H1 (cell line): ENCODE results near the gene KLHDC7B. TPM values are rescaled to one million over a fixed set of nuclear protein-coding genes. Genes with fewer than 3 reads are reported as not detected.

ENCODE experiments used
- CTCF ChIA-PET: fragments of 300-600 bp; sonication (Branson Sonifier 250); formaldehyde crosslinking; loops from one replicate; lab custom pipeline; 2021; ENCODE audit not compliant: partially characterized antibody; lab: Charles Lee
- POLR2A ChIA-PET: fragments of 300-600 bp; sonication (Branson Sonifier 250); formaldehyde crosslinking; loops from one replicate; lab custom pipeline; 2021; ENCODE audit warnings: inconsistent platforms; ENCODE audit not compliant: partially characterized antibody; lab: Charles Lee
- DNase-seq, 2 experiments: peaks; one replicate each; pipeline versions ENCODE4 v3.0.0 to v3.0.0-alpha.2; 2010 to 2022; ENCODE audit warnings: low spot score in 2 of 2, low read depth in 1 of 2, mixed read lengths in 1 of 2
- FAIRE-seq: peaks from 2 replicates; lab custom pipeline; 2011; peaks lifted over from hg19 to GRCh38; lab: Jason Lieb, UNC
- H2AFZ ChIP-seq: 2 replicates; pipeline ENCODE4 v1.8.1; 2012; ENCODE audit warnings: low read length, inconsistent platforms
- H2AK5ac ChIP-seq: 2 replicates; pipeline ENCODE4 v1.6.1; 2013; ENCODE audit warnings: low read depth, low read length
- H2BK120ac ChIP-seq: replicated peaks from 2 replicates; pipeline ENCODE3; 2013; ENCODE audit warnings: low read depth, low read length, inconsistent platforms
- H2BK12ac ChIP-seq: 2 replicates; pipeline ENCODE4 v1.6.1; 2013; ENCODE audit warnings: low read depth, low read length
- H2BK15ac ChIP-seq: 2 replicates; pipeline ENCODE4 v1.6.1; 2013; ENCODE audit warnings: low read length
- H2BK20ac ChIP-seq: 2 replicates; pipeline ENCODE4 v1.6.1; 2013; ENCODE audit warnings: low read length
- H2BK5ac ChIP-seq: 2 replicates; pipeline ENCODE4 v1.6.1; 2013; ENCODE audit warnings: low read depth, low read length
- H3K14ac ChIP-seq: 2 replicates; pipeline ENCODE4 v1.6.1; 2013; ENCODE audit warnings: inconsistent platforms; ENCODE audit not compliant: insufficient read length
- H3K18ac ChIP-seq: 2 replicates; pipeline ENCODE4 v1.6.1; 2013; ENCODE audit warnings: low read length; ENCODE audit errors: extremely low read depth
- H3K23ac ChIP-seq: 2 replicates; pipeline ENCODE4 v1.6.1; 2013; ENCODE audit warnings: inconsistent platforms; ENCODE audit not compliant: insufficient read length
- H3K23me2 ChIP-seq: 2 replicates; pipeline ENCODE4 v1.6.1; 2013; ENCODE audit warnings: low read depth, low read length
- H3K27ac ChIP-seq: 2 replicates; pipeline ENCODE4 v1.6.1; 2011; ENCODE audit warnings: low read depth, low read length, inconsistent platforms
- H3K27me3 ChIP-seq, 4 experiments: replicated peaks in 1 of 4; 1 replicate in 1 of 4; 2 replicates in 3 of 4; pipeline versions ENCODE4 v1.6.1 to v1.8.1; 2011 to 2013; ENCODE audit warnings: low read length in 3 of 4, mild to moderate bottlenecking in 3 of 4, inconsistent platforms in 2 of 4, mixed read lengths in 2 of 4, moderate library complexity in 1 of 4; ENCODE audit not compliant: control insufficient read depth in 3 of 4, insufficient read depth in 3 of 4; ENCODE audit errors: extremely low read depth in 1 of 4
- H3K36me3 ChIP-seq, 4 experiments: 2 replicates each; pipeline versions ENCODE4 v1.6.1 to v1.8.1; 2011 to 2013; ENCODE audit warnings: mild to moderate bottlenecking in 4 of 4, low read length in 3 of 4, moderate library complexity in 2 of 4, control low read depth in 1 of 4, inconsistent platforms in 1 of 4; ENCODE audit not compliant: insufficient read depth in 4 of 4, control insufficient read depth in 2 of 4
- H3K4ac ChIP-seq: replicated peaks from 2 replicates; pipeline ENCODE3; 2013; ENCODE audit warnings: low read length, low read depth, mixed read lengths, inconsistent platforms; ENCODE audit not compliant: insufficient read length
- H3K4me1 ChIP-seq, 4 experiments: replicated peaks in 1 of 4; 1 replicate in 1 of 4; 2 replicates in 3 of 4; pipeline versions ENCODE4 v1.6.1 to v1.8.1; 2011 to 2013; ENCODE audit warnings: low read length in 3 of 4, inconsistent platforms in 2 of 4, mixed read lengths in 1 of 4; ENCODE audit not compliant: insufficient read depth in 4 of 4, control insufficient read depth in 3 of 4
- H3K4me2 ChIP-seq, 2 experiments: 2 replicates each; pipeline versions ENCODE4 v1.6.1 to v1.8.1; 2011 to 2013; ENCODE audit warnings: low read depth in 2 of 2, low read length in 2 of 2, control low read depth in 1 of 2, inconsistent platforms in 1 of 2, mild to moderate bottlenecking in 1 of 2; ENCODE audit not compliant: insufficient read depth in 1 of 2
- H3K4me3 ChIP-seq, 4 experiments: fragments of 200-600, 300-600 bp in 1 of 4; sonication (generic), shearing (Covaris generic), sonication (Bioruptor Twin) in 1 of 4; 2 replicates each; pipeline versions ENCODE4 v1.5.1 to v1.8.1; 2011 to 2016; ENCODE audit warnings: low read length in 4 of 4, low read depth in 3 of 4, control low read depth in 2 of 4, inconsistent platforms in 2 of 4, mild to moderate bottlenecking in 2 of 4, mixed read lengths in 1 of 4, moderate library complexity in 1 of 4; ENCODE audit not compliant: insufficient read depth in 2 of 4; ENCODE audit errors: extremely low read depth in 1 of 4
- H3K56ac ChIP-seq: replicated peaks from 2 replicates; pipeline ENCODE3; 2013; ENCODE audit warnings: low read depth, mild to moderate bottlenecking, mixed read lengths, low read length, inconsistent platforms; ENCODE audit not compliant: insufficient read length
- H3K79me1 ChIP-seq: 2 replicates; pipeline ENCODE4 v1.6.1; 2013; ENCODE audit warnings: low read depth, low read length, control low read depth
- H3K79me2 ChIP-seq, 2 experiments: 2 replicates each; pipeline versions ENCODE4 v1.6.1 to v1.8.1; 2012 to 2013; ENCODE audit warnings: low read length in 2 of 2, mild to moderate bottlenecking in 2 of 2, inconsistent platforms in 1 of 2; ENCODE audit not compliant: insufficient read depth in 2 of 2, control insufficient read depth in 1 of 2
- H3K9ac ChIP-seq, 4 experiments: replicated peaks in 1 of 4; 1 replicate in 1 of 4; 2 replicates in 3 of 4; pipeline versions ENCODE4 v1.6.1 to v1.8.1; 2011 to 2013; ENCODE audit warnings: low read depth in 3 of 4, low read length in 3 of 4, control low read depth in 2 of 4, mild to moderate bottlenecking in 2 of 4, moderate library complexity in 2 of 4, inconsistent platforms in 1 of 4; ENCODE audit errors: extremely low read depth in 1 of 4
- H3K9me3 ChIP-seq, 2 experiments: 2 replicates each; pipeline versions ENCODE4 v1.6.1 to v1.8.1; 2012 to 2013; ENCODE audit warnings: mild to moderate bottlenecking in 2 of 2, moderate library complexity in 2 of 2, control low read depth in 1 of 2, inconsistent platforms in 1 of 2, low read depth in 1 of 2, low read length in 1 of 2, mixed read lengths in 1 of 2; ENCODE audit not compliant: insufficient read depth in 2 of 2
- H4K20me1 ChIP-seq, 2 experiments: replicated peaks in 1 of 2; 2 replicates each; pipeline versions ENCODE3 to v1.8.1; 2011 to 2013; ENCODE audit warnings: inconsistent platforms in 2 of 2, low read length in 2 of 2, mild to moderate bottlenecking in 1 of 2; ENCODE audit not compliant: insufficient read depth in 2 of 2, control insufficient read depth in 1 of 2
- H4K5ac ChIP-seq: 2 replicates; pipeline ENCODE4 v1.6.1; 2013; ENCODE audit warnings: low read length, low read depth, mixed read lengths, inconsistent platforms; ENCODE audit not compliant: insufficient read length
- H4K8ac ChIP-seq: 2 replicates; pipeline ENCODE4 v1.8.0; 2013; ENCODE audit warnings: mild to moderate bottlenecking, moderate library complexity, low read length, inconsistent platforms; ENCODE audit not compliant: insufficient read depth; ENCODE audit errors: extremely low read depth
- H4K91ac ChIP-seq: replicated peaks from 2 replicates; pipeline ENCODE3; 2013; ENCODE audit warnings: low read length, mixed read lengths, inconsistent platforms; ENCODE audit not compliant: insufficient read length
- CREB1 ChIP-seq: IDR thresholded peaks from 2 replicates; pipeline ENCODE4 v1.6.1; 2012; ENCODE audit warnings: inconsistent platforms
- KDM5A ChIP-seq: fragments of 200-600 bp; IDR thresholded peaks from 2 replicates; pipeline ENCODE4 v1.7.1; 2012; ENCODE audit warnings: mild to moderate bottlenecking, low read length, inconsistent platforms, mixed read lengths
- SIX5 ChIP-seq: IDR thresholded peaks from 2 replicates; pipeline ENCODE4 v1.6.1; 2011; ENCODE audit warnings: mild to moderate bottlenecking, low read depth, low read length
- TEAD4 ChIP-seq: IDR thresholded peaks from 2 replicates; pipeline ENCODE4 v1.6.1; 2012; ENCODE audit warnings: low read depth, low read length, inconsistent platforms, mixed read lengths
- YY1 ChIP-seq: IDR thresholded peaks from 2 replicates; pipeline ENCODE4 v1.6.1; 2011; ENCODE audit warnings: low read depth, mild to moderate bottlenecking, low read length
- ZNF274 ChIP-seq: IDR thresholded peaks from 2 replicates; pipeline ENCODE4 v1.7.0; 2012; ENCODE audit warnings: low read length, borderline replicate concordance; ENCODE audit errors: extremely low read depth
- WGBS, 2 experiments: shearing (Covaris generic) in 1 of 2; methylation state at CpG; one replicate each; pipeline versions ENCODE4 v1.1.6 to v1.1.7; 2013 to 2015; ENCODE audit warnings: low lambda C conversion rate in 2 of 2, mixed read lengths in 2 of 2, inconsistent platforms in 1 of 2, low coverage in 1 of 2, missing lambda C conversion rate in 1 of 2; ENCODE audit not compliant: insufficient replicate concordance in 2 of 2, insufficient coverage in 1 of 2, insufficient read length in 1 of 2; ENCODE audit errors: extremely low coverage in 1 of 2, missing lambda C conversion rate in 1 of 2; 5-methylcytosine and 5-hydroxymethylcytosine counted together
- polyA plus RNA-seq, 7 experiments: library from polyadenylated mRNA; depleted of rRNA in 3 of 7; stranded (reverse) in 5 of 7; unstranded in 2 of 7; fragments of >200 nt in 5 of 7; fragments of 200-250 nt in 2 of 7; gene quantifications; 1 replicate in 5 of 7; 2 replicates in 1 of 7; 4 replicates in 1 of 7; pipeline versions ENCODE4 v1.2.1 to v1.2.3, GENCODE V29; 2011 to 2013; ENCODE audit warnings: missing spikeins in 2 of 7, mixed read lengths in 2 of 7
- total RNA-seq: library from RNA; stranded (reverse); fragmentation: NEBNext Ultra II Directional; extraction: Animal tissue kit (Norgen Biotek cat#: 25700); gene quantifications from 2 replicates; pipeline ENCODE4 v1.2.1, GENCODE V29; 2021
- TF ChIP-seq, protein P1 (sequence below): IDR thresholded peaks from 2 replicates; pipeline ENCODE4 v1.6.1; 2012; ENCODE audit warnings: inconsistent platforms
- TF ChIP-seq, protein P2 (sequence below): IDR thresholded peaks from 2 replicates; pipeline ENCODE4 v1.6.1; 2011; ENCODE audit warnings: low read depth, mild to moderate bottlenecking, low read length; ENCODE audit not compliant: insufficient read depth
- TF ChIP-seq, protein P3 (sequence below): IDR thresholded peaks from 2 replicates; pipeline ENCODE4 v1.6.1; 2012; ENCODE audit warnings: low read length, inconsistent platforms

KLHDC7B gene
- total and polyA plus RNA-seq, 2 of the 8 experiments (the other 6 are each of a cell fraction or from before 2014, with no cell fraction given), result not detected

DNA sequence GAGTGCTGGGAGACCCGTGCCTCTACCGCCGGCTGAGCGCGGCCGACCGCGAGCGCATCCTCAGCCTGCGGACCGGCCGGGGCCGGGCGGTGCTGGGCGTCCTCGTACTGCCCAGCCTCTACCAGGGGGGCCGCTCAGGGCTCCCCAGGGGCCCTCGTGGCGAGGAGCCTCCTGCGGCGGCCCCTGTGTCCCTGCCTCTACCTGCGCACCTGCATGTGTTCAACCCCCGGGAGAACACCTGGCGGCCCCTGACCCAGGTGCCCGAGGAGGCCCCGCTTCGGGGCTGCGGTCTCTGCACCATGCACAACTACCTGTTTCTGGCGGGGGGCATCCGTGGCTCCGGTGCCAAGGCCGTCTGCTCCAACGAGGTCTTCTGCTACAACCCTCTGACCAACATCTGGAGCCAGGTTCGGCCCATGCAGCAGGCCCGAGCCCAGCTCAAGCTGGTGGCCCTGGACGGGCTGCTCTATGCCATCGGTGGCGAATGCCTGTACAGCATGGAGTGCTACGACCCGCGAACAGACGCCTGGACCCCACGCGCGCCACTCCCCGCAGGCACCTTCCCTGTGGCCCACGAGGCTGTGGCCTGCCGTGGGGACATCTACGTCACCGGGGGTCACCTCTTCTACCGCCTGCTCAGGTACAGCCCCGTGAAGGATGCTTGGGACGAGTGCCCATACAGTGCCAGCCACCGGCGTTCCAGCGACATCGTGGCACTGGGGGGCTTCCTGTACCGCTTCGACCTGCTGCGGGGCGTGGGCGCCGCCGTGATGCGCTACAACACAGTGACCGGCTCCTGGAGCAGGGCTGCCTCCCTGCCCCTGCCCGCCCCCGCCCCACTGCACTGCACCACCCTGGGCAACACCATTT lies 3.5 kb downstream of the KLHDC7B start:
- 91% methylated on average over 51 of the region's 68 CpGs; no CpG with 5 or more reads in 1 of the 2 experiments for WGBS, 2 experiments
- no peak overlapping the region; the same call in 1 of the 2 replicates for H2AFZ ChIP-seq

More for the DNA sequence above, 3.5 kb downstream of the KLHDC7B start:
- H4K8ac ChIP-seq, result no peak overlapping the region; the same call in 1 of the 2 replicates
- no peak for FAIRE-seq
- H2BK120ac ChIP-seq, result no peak overlapping the region
- no peak overlapping the region for H4K5ac ChIP-seq
- no peaks in the 10 kb centered on the region for H3K79me2 ChIP-seq
- ChIA-PET CTCF (interaction anchor here (0.8 to 2.2 kb wide), 7 partner anchors 14 to 226 kb away, joined by 3 to 9 read pairs (median 3); no protein-coding TSS in a partner anchor), POLR2A (no interaction called here)
- H3K23ac ChIP-seq, result no peak overlapping the region
- peaks cover 0 to 5% (median 0%) of the 10 kb centered on the region in 4 experiments; a peak in 1 of 7 replicates for H3K4me1 ChIP-seq
- no peaks in the 10 kb centered on the region for H3K23me2 ChIP-seq
- no peak overlapping the region for H2BK5ac ChIP-seq
- H3K79me1 ChIP-seq, result no peaks in the 10 kb centered on the region
- H4K91ac ChIP-seq, result no peak overlapping the region
- no peaks in the 10 kb centered on the region for H3K9me3 ChIP-seq
- H3K4me2 ChIP-seq, result no peak overlapping the region
- H3K4me3 ChIP-seq, result no peak overlapping the region
- H2AK5ac ChIP-seq, result no peak overlapping the region
- DNase-seq, result peak in 1 of 2 experiments; percentile 56
- no peak overlapping the region for H3K14ac ChIP-seq
- H3K56ac ChIP-seq, result no peak overlapping the region
- H3K9ac ChIP-seq, result no peak overlapping the region
- no peak overlapping the region for H3K4ac ChIP-seq
- no peak overlapping the region for H2BK15ac ChIP-seq
- H3K27me3 ChIP-seq, result peaks cover 0 to 13% (median 7%) of the 10 kb centered on the region in 4 experiments; a peak in 5 of 7 replicates
- H4K20me1 ChIP-seq, result no peaks in the 10 kb centered on the region
- TF ChIP-seq CREB1, result no peak
- TF ChIP-seq SIX5, result no peak
- TF ChIP-seq TEAD4, result no peak
- TF ChIP-seq, protein P1, sequence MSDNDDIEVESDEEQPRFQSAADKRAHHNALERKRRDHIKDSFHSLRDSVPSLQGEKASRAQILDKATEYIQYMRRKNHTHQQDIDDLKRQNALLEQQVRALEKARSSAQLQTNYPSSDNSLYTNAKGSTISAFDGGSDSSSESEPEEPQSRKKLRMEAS, result no peak
- TF ChIP-seq, protein P2, sequence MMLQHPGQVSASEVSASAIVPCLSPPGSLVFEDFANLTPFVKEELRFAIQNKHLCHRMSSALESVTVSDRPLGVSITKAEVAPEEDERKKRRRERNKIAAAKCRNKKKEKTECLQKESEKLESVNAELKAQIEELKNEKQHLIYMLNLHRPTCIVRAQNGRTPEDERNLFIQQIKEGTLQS, result no peak
- TF ChIP-seq, protein P3, sequence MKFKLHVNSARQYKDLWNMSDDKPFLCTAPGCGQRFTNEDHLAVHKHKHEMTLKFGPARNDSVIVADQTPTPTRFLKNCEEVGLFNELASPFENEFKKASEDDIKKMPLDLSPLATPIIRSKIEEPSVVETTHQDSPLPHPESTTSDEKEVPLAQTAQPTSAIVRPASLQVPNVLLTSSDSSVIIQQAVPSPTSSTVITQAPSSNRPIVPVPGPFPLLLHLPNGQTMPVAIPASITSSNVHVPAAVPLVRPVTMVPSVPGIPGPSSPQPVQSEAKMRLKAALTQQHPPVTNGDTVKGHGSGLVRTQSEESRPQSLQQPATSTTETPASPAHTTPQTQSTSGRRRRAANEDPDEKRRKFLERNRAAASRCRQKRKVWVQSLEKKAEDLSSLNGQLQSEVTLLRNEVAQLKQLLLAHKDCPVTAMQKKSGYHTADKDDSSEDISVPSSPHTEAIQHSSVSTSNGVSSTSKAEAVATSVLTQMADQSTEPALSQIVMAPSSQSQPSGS, result no peak
- TF ChIP-seq KDM5A, result no peak
- TF ChIP-seq ZNF274, result no peak
- TF ChIP-seq YY1, result no peak
- no peak overlapping the region for H3K27ac ChIP-seq
- H2BK12ac ChIP-seq, result 0 out of 2 replicates have a peak overlapping the region, but pooled peaks have one; percentile 2
- H3K18ac ChIP-seq, result no peak overlapping the region
- no peak overlapping the region for H2BK20ac ChIP-seq
- no peaks in the 10 kb centered on the region for H3K36me3 ChIP-seq
